ENCODE results near the gene NENF.
A peak's percentile ranks its signal among the peaks of the same experiment; 100 is the strongest.

Gene NENF

DNA sequence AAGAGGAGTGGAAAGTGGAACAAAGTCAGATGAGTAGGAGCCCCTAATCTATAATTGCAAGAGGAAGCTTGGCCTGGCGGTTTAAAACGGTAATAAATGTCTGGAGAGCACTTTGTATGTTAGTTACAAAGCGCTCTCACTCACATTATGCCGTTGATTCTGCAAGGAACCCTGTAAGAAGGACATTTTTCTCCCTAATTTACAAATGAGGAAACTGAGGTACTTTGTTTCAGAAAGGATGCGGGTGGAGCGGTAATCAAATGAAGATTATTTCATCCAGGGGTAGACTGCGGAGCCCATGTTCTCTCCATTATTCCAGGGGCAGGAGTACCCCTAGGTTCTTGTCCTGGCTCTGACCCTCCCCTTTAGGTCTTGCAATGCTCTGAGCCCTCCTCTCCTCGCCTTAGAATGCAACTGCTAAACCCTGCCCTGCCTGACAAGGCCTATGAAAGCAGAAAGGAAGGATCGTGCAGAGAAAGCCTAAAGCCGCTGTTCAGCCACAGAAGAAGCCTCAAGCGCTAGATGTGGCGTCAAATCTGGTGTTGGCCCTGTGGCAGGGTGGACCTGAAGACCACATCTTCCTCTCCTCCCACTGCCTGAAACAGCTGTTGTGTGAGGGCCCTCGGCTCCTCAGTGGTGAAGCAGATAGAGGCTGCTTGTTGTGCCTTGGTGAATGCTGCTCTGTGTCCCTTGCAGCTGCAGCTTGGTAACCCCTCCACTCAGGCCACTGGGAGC, 17.4 kb upstream of the NENF start:
- Histone ChIP-seq H3K9me2 (ENCODE audit: low read depth, low read length) (no peaks in the 10 kb centered on the region), H2AFZ (ENCODE audit: low read length) (peak overlapping the region; percentile 30), H3K27me3 (ENCODE audit: insufficient read depth, low read length) (no peaks in the 10 kb centered on the region), H3K9ac (ENCODE audit: low read length) (peak overlapping the region; percentile 44), H3K4me3 (ENCODE audit: low read depth, low read length, poor library complexity, severe bottlenecking) (peak overlapping the region; percentile 79), H3K4me1 (ENCODE audit: insufficient read depth, low read length, severe bottlenecking) (peaks cover 32% of the 10 kb centered on the region), H3K9me3 (ENCODE audit: low read length) (no peaks in the 10 kb centered on the region), H4K20me1 (ENCODE audit: insufficient read depth, low read length) (no peaks in the 10 kb centered on the region), H3K36me3 (ENCODE audit: insufficient read depth, low read length) (peaks cover 8% of the 10 kb centered on the region), H3K27ac (ENCODE audit: low read depth, low read length, poor library complexity, severe bottlenecking) (peak overlapping the region; percentile 40), H3K79me2 (ENCODE audit: insufficient read depth, low read length) (no peaks in the 10 kb centered on the region), H3F3A (ENCODE audit: insufficient read depth, low read length) (no peaks in the 10 kb centered on the region), H3K4me2 (ENCODE audit: low read length) (peak overlapping the region; percentile 93)
- TF ChIP-seq EZH2 (IDR thresholded peaks at IDR 0.05; ENCODE audit: borderline replicate concordance, low read length), result no peak

DNA sequence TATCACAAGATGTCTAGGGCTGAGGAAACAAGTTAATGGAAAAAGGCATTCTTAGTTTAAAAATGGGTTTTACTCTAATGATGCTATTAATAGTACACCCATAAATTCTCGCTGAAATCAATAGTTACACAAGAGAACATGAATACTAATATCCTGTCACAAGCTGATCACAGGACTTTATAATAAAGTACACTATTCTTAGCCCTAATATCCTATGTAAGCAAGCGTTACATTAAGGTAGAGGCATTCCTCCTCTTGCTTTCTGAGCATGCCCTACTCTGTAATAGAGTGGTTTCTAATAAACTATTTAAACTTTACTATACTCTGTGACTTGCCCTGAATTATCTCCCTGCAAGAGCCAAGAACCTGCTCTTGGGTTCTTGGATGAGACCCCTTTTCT, 11.6 kb upstream of the NENF start:
- Histone ChIP-seq H3K9ac (ENCODE audit: low read length) (no peak overlapping the region), H3K36me3 (ENCODE audit: insufficient read depth, low read length) (no peaks in the 10 kb centered on the region; the same call in 1 of the 2 replicates), H3K4me3 (ENCODE audit: low read depth, low read length, poor library complexity, severe bottlenecking) (no peak overlapping the region), H4K20me1 (ENCODE audit: insufficient read depth, low read length) (no peaks in the 10 kb centered on the region), H2AFZ (ENCODE audit: low read length) (no peak overlapping the region), H3K4me1 (ENCODE audit: insufficient read depth, low read length, severe bottlenecking) (no peaks in the 10 kb centered on the region), H3K27ac (ENCODE audit: low read depth, low read length, poor library complexity, severe bottlenecking) (no peak overlapping the region), H3K9me3 (ENCODE audit: low read length) (no peaks in the 10 kb centered on the region), H3K79me2 (ENCODE audit: insufficient read depth, low read length) (no peaks in the 10 kb centered on the region), H3K9me2 (ENCODE audit: low read depth, low read length) (no peaks in the 10 kb centered on the region), H3K27me3 (ENCODE audit: insufficient read depth, low read length) (peaks cover 5% of the 10 kb centered on the region; the same call in 1 of the 2 replicates), H3F3A (ENCODE audit: insufficient read depth, low read length) (no peaks in the 10 kb centered on the region), H3K4me2 (ENCODE audit: low read length) (no peak overlapping the region)
- TF ChIP-seq, protein P1, sequence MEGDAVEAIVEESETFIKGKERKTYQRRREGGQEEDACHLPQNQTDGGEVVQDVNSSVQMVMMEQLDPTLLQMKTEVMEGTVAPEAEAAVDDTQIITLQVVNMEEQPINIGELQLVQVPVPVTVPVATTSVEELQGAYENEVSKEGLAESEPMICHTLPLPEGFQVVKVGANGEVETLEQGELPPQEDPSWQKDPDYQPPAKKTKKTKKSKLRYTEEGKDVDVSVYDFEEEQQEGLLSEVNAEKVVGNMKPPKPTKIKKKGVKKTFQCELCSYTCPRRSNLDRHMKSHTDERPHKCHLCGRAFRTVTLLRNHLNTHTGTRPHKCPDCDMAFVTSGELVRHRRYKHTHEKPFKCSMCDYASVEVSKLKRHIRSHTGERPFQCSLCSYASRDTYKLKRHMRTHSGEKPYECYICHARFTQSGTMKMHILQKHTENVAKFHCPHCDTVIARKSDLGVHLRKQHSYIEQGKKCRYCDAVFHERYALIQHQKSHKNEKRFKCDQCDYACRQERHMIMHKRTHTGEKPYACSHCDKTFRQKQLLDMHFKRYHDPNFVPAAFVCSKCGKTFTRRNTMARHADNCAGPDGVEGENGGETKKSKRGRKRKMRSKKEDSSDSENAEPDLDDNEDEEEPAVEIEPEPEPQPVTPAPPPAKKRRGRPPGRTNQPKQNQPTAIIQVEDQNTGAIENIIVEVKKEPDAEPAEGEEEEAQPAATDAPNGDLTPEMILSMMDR (IDR thresholded peaks at IDR 0.05; ENCODE audit: low read length), result no peak
- no peak for TF ChIP-seq EZH2 (IDR thresholded peaks at IDR 0.05; ENCODE audit: borderline replicate concordance, low read length)

DNA sequence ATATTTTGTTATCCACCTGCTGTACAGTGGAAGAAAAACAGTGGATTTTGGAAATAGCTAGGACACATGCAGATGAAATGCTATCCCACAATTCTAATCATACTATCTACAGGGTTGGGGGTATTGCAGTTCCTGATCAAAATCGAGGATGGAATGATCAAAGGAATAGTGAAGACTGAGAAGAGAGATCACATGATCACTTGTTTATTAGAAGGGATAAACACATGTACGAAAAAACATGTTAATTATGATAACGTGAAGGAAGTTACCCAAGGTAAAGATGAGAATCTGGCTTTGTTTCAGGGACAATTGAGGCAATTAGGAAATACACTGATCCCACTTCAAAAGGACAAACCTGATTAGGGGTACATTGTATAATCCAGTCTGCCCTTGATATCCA, 8.8 kb upstream of the NENF start:
- H3K9me2 ChIP-seq (ENCODE audit: low read depth, low read length), result no peaks in the 10 kb centered on the region
- H4K20me1 ChIP-seq (ENCODE audit: insufficient read depth, low read length), result no peaks in the 10 kb centered on the region
- no peak overlapping the region for H3K4me2 ChIP-seq (ENCODE audit: low read length)
- H3K27me3 ChIP-seq (ENCODE audit: insufficient read depth, low read length), result peaks cover 8% of the 10 kb centered on the region
- H3K27ac ChIP-seq (ENCODE audit: low read depth, low read length, poor library complexity, severe bottlenecking), result no peak overlapping the region
- H3K36me3 ChIP-seq (ENCODE audit: insufficient read depth, low read length), result no peaks in the 10 kb centered on the region; the same call in 1 of the 2 replicates
- H3K9ac ChIP-seq (ENCODE audit: low read length), result no peak overlapping the region
- H3K4me3 ChIP-seq (ENCODE audit: low read depth, low read length, poor library complexity, severe bottlenecking), result no peak overlapping the region
- H3K4me1 ChIP-seq (ENCODE audit: insufficient read depth, low read length, severe bottlenecking), result no peaks in the 10 kb centered on the region
- H3K9me3 ChIP-seq (ENCODE audit: low read length), result no peaks in the 10 kb centered on the region
- H2AFZ ChIP-seq (ENCODE audit: low read length), result no peak overlapping the region
- TF ChIP-seq, protein P1 (IDR thresholded peaks at IDR 0.05; ENCODE audit: low read length), result no peak
- no peak for TF ChIP-seq EZH2 (IDR thresholded peaks at IDR 0.05; ENCODE audit: borderline replicate concordance, low read length)
- no peaks in the 10 kb centered on the region for H3K79me2 ChIP-seq (ENCODE audit: insufficient read depth, low read length)
- H3F3A ChIP-seq (ENCODE audit: insufficient read depth, low read length), result no peaks in the 10 kb centered on the region

DNA sequence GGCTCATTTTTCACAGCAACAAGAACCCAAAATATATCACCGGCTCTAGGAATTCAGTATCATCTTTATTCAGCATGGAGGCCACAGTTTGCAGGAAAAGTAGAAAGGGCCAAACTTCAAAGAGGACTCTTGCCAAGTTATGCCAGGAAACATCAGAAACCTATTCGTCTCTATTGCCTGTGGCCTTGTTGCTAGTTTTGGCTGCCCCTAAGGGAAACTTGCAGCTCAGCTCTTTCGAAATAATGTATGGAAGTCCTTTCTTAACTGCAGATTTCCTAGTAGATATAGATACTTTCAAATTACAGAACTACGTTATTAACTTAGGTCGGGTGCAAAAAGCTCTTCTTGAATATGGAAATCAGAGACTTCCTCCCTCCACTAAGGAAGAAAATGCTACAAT, 4.2 kb upstream of the NENF start:
- H4K20me1 ChIP-seq (ENCODE audit: insufficient read depth, low read length), result no peaks in the 10 kb centered on the region

More for the DNA sequence above, 4.2 kb upstream of the NENF start:
- Histone ChIP-seq H2AFZ (ENCODE audit: low read length) (no peak overlapping the region), H3K79me2 (ENCODE audit: insufficient read depth, low read length) (no peaks in the 10 kb centered on the region), H3K9me3 (ENCODE audit: low read length) (no peaks in the 10 kb centered on the region), H3K36me3 (ENCODE audit: insufficient read depth, low read length) (no peaks in the 10 kb centered on the region; the same call in 1 of the 2 replicates), H3F3A (ENCODE audit: insufficient read depth, low read length) (no peaks in the 10 kb centered on the region), H3K4me3 (ENCODE audit: low read depth, low read length, poor library complexity, severe bottlenecking) (no peak overlapping the region), H3K9ac (ENCODE audit: low read length) (no peak overlapping the region), H3K4me2 (ENCODE audit: low read length) (no peak overlapping the region), H3K27ac (ENCODE audit: low read depth, low read length, poor library complexity, severe bottlenecking) (no peak overlapping the region), H3K9me2 (ENCODE audit: low read depth, low read length) (no peaks in the 10 kb centered on the region), H3K4me1 (ENCODE audit: insufficient read depth, low read length, severe bottlenecking) (peaks cover 20% of the 10 kb centered on the region), H3K27me3 (ENCODE audit: insufficient read depth, low read length) (peaks cover 6% of the 10 kb centered on the region)
- TF ChIP-seq EZH2 (IDR thresholded peaks at IDR 0.05; ENCODE audit: borderline replicate concordance, low read length), result no peak
- TF ChIP-seq, protein P1 (IDR thresholded peaks at IDR 0.05; ENCODE audit: low read length), result no peak
